HG02759 (cell line): ENCODE data around the gene DIPK1B.
A peak's percentile ranks its signal among the peaks of the same experiment; 100 is the strongest.

Source experiments
- ATAC-seq: cut with Tn5 transposase; IDR thresholded peaks from one replicate; pipeline ENCODE4 v1.9.1; 2021; ENCODE audit warnings: mild to moderate bottlenecking, moderate library complexity; ENCODE audit not compliant: unreplicated experiment

Gene DIPK1B

GRCh38 chr9:136686534-136686793 lies 25.9 kb upstream of the DIPK1B start:
- no peak for ATAC-seq

- ATAC-seq: peak; percentile 69
Observed at GRCh38 chr9:136686794-136687711, 25.3 kb upstream of the DIPK1B start, which contains the start of gene AGPAT2. AGPAT2 (minus strand) TSS chr9:136687457; CDS start chr9:136687357, 100 bp downstream.

- no peak for ATAC-seq
Observed at GRCh38 chr9:136687721-136688223, 24.6 kb upstream of the DIPK1B start.

- ATAC-seq: no peak
Observed at GRCh38 chr9:136688274-136689107, 23.9 kb upstream of the DIPK1B start.

GRCh38 chr9:136689108-136689460 lies 23.3 kb upstream of the DIPK1B start:
- no peak for ATAC-seq

GRCh38 chr9:136690104-136690805 lies 22.1 kb upstream of the DIPK1B start:
- ATAC-seq: no peak

- no peak for ATAC-seq
Observed at GRCh38 chr9:136690806-136691261, 21.5 kb upstream of the DIPK1B start.

- ATAC-seq: no peak
Observed at GRCh38 chr9:136691316-136692184, 20.8 kb upstream of the DIPK1B start.

- no peak for ATAC-seq
Observed at GRCh38 chr9:136692185-136693134, 19.9 kb upstream of the DIPK1B start.

GRCh38 chr9:136693135-136693489 lies 19.3 kb upstream of the DIPK1B start:
- ATAC-seq: no peak

- ATAC-seq: no peak
Observed at GRCh38 chr9:136693490-136694162, 18.7 kb upstream of the DIPK1B start.

- ATAC-seq: no peak
Observed at GRCh38 chr9:136694163-136694871, 18.1 kb upstream of the DIPK1B start.

GRCh38 chr9:136694872-136695247 lies 17.5 kb upstream of the DIPK1B start:
- no peak for ATAC-seq

GRCh38 chr9:136695435-136695895 lies 16.9 kb upstream of the DIPK1B start:
- ATAC-seq: no peak

- no peak for ATAC-seq
Observed at GRCh38 chr9:136695955-136696354, 16.4 kb upstream of the DIPK1B start.

- ATAC-seq: no peak
Observed at GRCh38 chr9:136696502-136696901, 15.9 kb upstream of the DIPK1B start.

GRCh38 chr9:136697146-136697820 lies 15.1 kb upstream of the DIPK1B start:
- ATAC-seq: no peak
